ENCODE measurements around the gene IFNK. TPM values are rescaled to one million over a fixed set of nuclear protein-coding genes. Genes with fewer than 3 reads are reported as not detected.

Gene IFNK
- total RNA-seq, 1 experiment from 2014 or later: not detected

GRCh38 chr9:27560457-27560856 is 36.4 kb downstream of the IFNK start:
- BruUV-seq (replicated peaks): no TSS peak
- no peaks in the 10 kb centered on the region for H3K27me3 ChIP-seq (ENCODE audit: insufficient read depth, low read depth)
- POLR2A ChIA-PET (ENCODE audit: unreplicated experiment): no interaction called here
- TF ChIP-seq, protein P1, sequence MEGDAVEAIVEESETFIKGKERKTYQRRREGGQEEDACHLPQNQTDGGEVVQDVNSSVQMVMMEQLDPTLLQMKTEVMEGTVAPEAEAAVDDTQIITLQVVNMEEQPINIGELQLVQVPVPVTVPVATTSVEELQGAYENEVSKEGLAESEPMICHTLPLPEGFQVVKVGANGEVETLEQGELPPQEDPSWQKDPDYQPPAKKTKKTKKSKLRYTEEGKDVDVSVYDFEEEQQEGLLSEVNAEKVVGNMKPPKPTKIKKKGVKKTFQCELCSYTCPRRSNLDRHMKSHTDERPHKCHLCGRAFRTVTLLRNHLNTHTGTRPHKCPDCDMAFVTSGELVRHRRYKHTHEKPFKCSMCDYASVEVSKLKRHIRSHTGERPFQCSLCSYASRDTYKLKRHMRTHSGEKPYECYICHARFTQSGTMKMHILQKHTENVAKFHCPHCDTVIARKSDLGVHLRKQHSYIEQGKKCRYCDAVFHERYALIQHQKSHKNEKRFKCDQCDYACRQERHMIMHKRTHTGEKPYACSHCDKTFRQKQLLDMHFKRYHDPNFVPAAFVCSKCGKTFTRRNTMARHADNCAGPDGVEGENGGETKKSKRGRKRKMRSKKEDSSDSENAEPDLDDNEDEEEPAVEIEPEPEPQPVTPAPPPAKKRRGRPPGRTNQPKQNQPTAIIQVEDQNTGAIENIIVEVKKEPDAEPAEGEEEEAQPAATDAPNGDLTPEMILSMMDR (conservative IDR thresholded peaks at IDR 0.05): no peak
- no peak for TF ChIP-seq EZH2 (IDR thresholded peaks at IDR 0.05; ENCODE audit: low read depth)
- no peak overlapping the region for H3K4me3 ChIP-seq
- H3K36me3 ChIP-seq (ENCODE audit: low read depth): no peaks in the 10 kb centered on the region
- intact Hi-C loops (cut with micrococcal nuclease; ENCODE audit: unreplicated experiment): no loop called here
- H3K9me3 ChIP-seq (ENCODE audit: insufficient read depth, low read depth): no peaks in the 10 kb centered on the region
- no peaks in the 10 kb centered on the region for H3K9me2 ChIP-seq (ENCODE audit: insufficient read depth)
- H3K4me2 ChIP-seq: no peak overlapping the region
- no peak overlapping the region for H2AFZ ChIP-seq
- no peaks in the 10 kb centered on the region for H4K20me1 ChIP-seq (ENCODE audit: insufficient read depth)
- H3F3A ChIP-seq (ENCODE audit: insufficient read depth, low read depth): no peaks in the 10 kb centered on the region
- CTCF ChIA-PET: no interaction called here
- H3K4me1 ChIP-seq (replicated peaks; ENCODE audit: insufficient read depth): 0 out of 2 replicates have a peak, but pooled peaks cover 6% of the 10 kb centered on the region
- no peak for DNase-seq
- no peaks in the 10 kb centered on the region for H3K79me2 ChIP-seq (ENCODE audit: low read depth)
- H3K27ac ChIP-seq: no peak overlapping the region

- DNase-seq: no peak
- Histone ChIP-seq H3K27ac (no peak overlapping the region), H3K36me3 (ENCODE audit: low read depth) (no peaks in the 10 kb centered on the region), H3K9me2 (ENCODE audit: insufficient read depth) (no peaks in the 10 kb centered on the region), H3K4me2 (0 out of 2 replicates have a peak overlapping the region, but pooled peaks have one; percentile 26), H3K79me2 (ENCODE audit: low read depth) (no peaks in the 10 kb centered on the region), H3K9me3 (ENCODE audit: insufficient read depth, low read depth) (no peaks in the 10 kb centered on the region), H3F3A (ENCODE audit: insufficient read depth, low read depth) (no peaks in the 10 kb centered on the region), H3K4me1 (replicated peaks; ENCODE audit: insufficient read depth) (0 out of 2 replicates have a peak, but pooled peaks cover 6% of the 10 kb centered on the region), H4K20me1 (ENCODE audit: insufficient read depth) (no peaks in the 10 kb centered on the region), H3K4me3 (no peak overlapping the region), H2AFZ (no peak overlapping the region), H3K27me3 (ENCODE audit: insufficient read depth, low read depth) (no peaks in the 10 kb centered on the region)
- no TSS peak for BruUV-seq (replicated peaks)
- TF ChIP-seq, protein P1 (conservative IDR thresholded peaks at IDR 0.05): no peak
- no peak for TF ChIP-seq EZH2 (IDR thresholded peaks at IDR 0.05; ENCODE audit: low read depth)
- ChIA-PET CTCF (no interaction called here), POLR2A (ENCODE audit: unreplicated experiment) (no interaction called here)
- intact Hi-C loops (cut with micrococcal nuclease; ENCODE audit: unreplicated experiment): no loop called here
Observed at GRCh38 chr9:27561685-27562084, 37.6 kb downstream of the IFNK start.

DNA sequence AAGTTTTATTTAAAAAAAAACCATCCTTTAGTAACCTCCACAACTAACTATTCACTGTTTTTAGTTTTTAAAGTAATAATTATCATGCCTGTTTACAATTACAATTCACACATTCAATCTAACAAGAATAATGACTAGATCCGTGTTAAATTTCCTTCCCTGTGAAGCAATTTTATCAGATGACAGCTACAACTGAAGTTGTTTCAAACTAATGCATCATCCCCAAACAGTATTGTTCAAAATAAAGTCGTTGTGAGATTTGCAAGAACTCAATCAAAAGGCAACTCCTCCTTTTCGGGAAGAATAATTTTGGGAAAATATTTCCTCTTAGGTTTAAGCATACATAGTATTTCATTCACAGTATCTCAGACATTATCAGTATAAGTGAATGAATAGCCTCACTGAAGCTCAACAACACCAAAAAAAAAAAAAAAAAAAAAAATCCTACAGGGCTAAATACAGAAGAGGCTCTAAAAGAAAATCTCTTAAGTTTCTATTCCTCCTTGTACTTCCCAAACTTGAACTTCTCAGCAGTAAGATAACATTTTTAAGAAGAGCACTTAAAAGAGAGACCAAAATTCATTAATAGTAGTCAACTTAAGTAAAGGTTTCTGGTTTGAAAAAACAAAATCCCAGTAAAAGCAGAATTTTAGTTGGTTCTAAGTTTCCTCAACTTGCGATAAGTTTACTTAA is 39.8 kb downstream of the IFNK start:
- H3K4me1 ChIP-seq (replicated peaks; ENCODE audit: insufficient read depth): peaks cover 9% of the 10 kb centered on the region; the same call in 1 of the 2 replicates
- no peak overlapping the region for H2AFZ ChIP-seq
- no peaks in the 10 kb centered on the region for H3K9me2 ChIP-seq (ENCODE audit: insufficient read depth)
- H4K20me1 ChIP-seq (ENCODE audit: insufficient read depth): no peaks in the 10 kb centered on the region
- TF ChIP-seq, protein P1 (conservative IDR thresholded peaks at IDR 0.05): no peak
- TF ChIP-seq EZH2 (IDR thresholded peaks at IDR 0.05; ENCODE audit: low read depth): no peak
- H3F3A ChIP-seq (ENCODE audit: insufficient read depth, low read depth): no peaks in the 10 kb centered on the region
- ChIA-PET POLR2A (ENCODE audit: unreplicated experiment) (no interaction called here), CTCF (no interaction called here)
- no peak overlapping the region for H3K4me3 ChIP-seq
- no peaks in the 10 kb centered on the region for H3K79me2 ChIP-seq (ENCODE audit: low read depth)
- no peak overlapping the region for H3K4me2 ChIP-seq
- intact Hi-C loops (cut with micrococcal nuclease; ENCODE audit: unreplicated experiment): no loop called here
- no peaks in the 10 kb centered on the region for H3K9me3 ChIP-seq (ENCODE audit: insufficient read depth, low read depth)
- H3K27me3 ChIP-seq (ENCODE audit: insufficient read depth, low read depth): no peaks in the 10 kb centered on the region
- DNase-seq: no peak
- H3K36me3 ChIP-seq (ENCODE audit: low read depth): no peaks in the 10 kb centered on the region
- no peak overlapping the region for H3K27ac ChIP-seq
- no TSS peak for BruUV-seq (replicated peaks)

All from PC-9 (cell line).